SK-N-SH (cell line): ENCODE measurements around the gene IL3.

Experiments
- CTCF ChIP-seq: fragments of 200-600 bp; sonication (generic); IDR thresholded peaks from 2 replicates; pipeline ENCODE4 v1.6.1; 2017; ENCODE audit warnings: antibody characterized with exemption, mild to moderate bottlenecking, moderate library complexity
- EP300 ChIP-seq, 2 experiments: IDR thresholded peaks; 2 replicates each; pipeline versions ENCODE4 v1.4.0 to v1.6.1; 2012; ENCODE audit warnings: borderline replicate concordance in 1 of 2, low read depth in 1 of 2, low read length in 1 of 2
- GABPA ChIP-seq: IDR thresholded peaks from 2 replicates; pipeline ENCODE4 v1.4.0; 2012; ENCODE audit warnings: low read depth, mild to moderate bottlenecking
- MEF2A ChIP-seq: IDR thresholded peaks from 2 replicates; pipeline ENCODE4 v1.4.0; 2012; ENCODE audit warnings: low read depth, borderline replicate concordance
- NRF1 ChIP-seq: IDR thresholded peaks from 2 replicates; pipeline ENCODE4 v1.6.1; 2012; ENCODE audit warnings: low read depth, mild to moderate bottlenecking, low read length
- REST ChIP-seq: IDR thresholded peaks from 2 replicates; pipeline ENCODE4 v1.6.1; 2012; ENCODE audit warnings: mild to moderate bottlenecking, low read depth, low read length, moderate library complexity
- RFX5 ChIP-seq: IDR thresholded peaks from 2 replicates; pipeline ENCODE4 v1.6.1; 2012; ENCODE audit warnings: mild to moderate bottlenecking, improper control_type of control experiment, low read length
- RXRA ChIP-seq: IDR thresholded peaks from 2 replicates; pipeline ENCODE4 v1.4.0; 2012; ENCODE audit warnings: low read depth, mild to moderate bottlenecking, borderline replicate concordance
- SIN3A ChIP-seq: IDR thresholded peaks from 2 replicates; pipeline ENCODE4 v1.6.1; 2012; ENCODE audit warnings: low read depth, mild to moderate bottlenecking, low read length, moderate library complexity, borderline replicate concordance
- TAF1 ChIP-seq: IDR thresholded peaks from 2 replicates; pipeline ENCODE4 v1.6.1; 2012; ENCODE audit warnings: low read depth, mild to moderate bottlenecking, low read length, moderate library complexity, borderline replicate concordance
- TCF12 ChIP-seq: IDR thresholded peaks from 2 replicates; pipeline ENCODE4 v1.4.0; 2012
- YY1 ChIP-seq: IDR thresholded peaks from 2 replicates; pipeline ENCODE4 v1.4.0; 2012; ENCODE audit warnings: low read depth, mild to moderate bottlenecking

DNA sequence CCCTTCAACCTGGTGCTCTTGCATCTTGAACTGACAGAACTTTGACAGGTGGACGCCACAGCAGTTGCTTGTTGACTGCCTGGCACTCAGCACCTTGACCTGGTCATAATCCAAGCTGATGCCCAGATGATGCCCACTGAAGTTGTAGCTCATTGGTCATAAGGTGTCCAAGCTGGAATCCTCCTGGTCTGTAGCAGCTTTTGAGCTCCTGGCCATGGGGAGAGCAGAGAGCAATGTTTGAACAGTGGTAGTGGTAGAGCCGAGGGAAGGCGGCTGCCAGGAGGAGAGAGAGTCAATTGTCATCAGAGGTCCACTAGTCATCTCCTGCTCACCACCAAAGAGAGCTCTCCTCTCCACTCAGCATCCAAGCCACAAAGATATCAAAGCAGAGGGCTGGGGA, 36.4 kb downstream of the IL3 start:
- TF ChIP-seq CTCF: no peak
- no peak for TF ChIP-seq TAF1
- TF ChIP-seq TCF12: no peak
- no peak for TF ChIP-seq REST
- TF ChIP-seq YY1: no peak
- TF ChIP-seq NRF1: no peak
- TF ChIP-seq GABPA: no peak
- TF ChIP-seq RFX5: no peak
- no peak for TF ChIP-seq MEF2A
- TF ChIP-seq RXRA: no peak
- no peak for TF ChIP-seq SIN3A
- TF ChIP-seq EP300 (IDR thresholded peaks at IDR 0.05; ENCODE audit: borderline replicate concordance in 1 of 2, low read depth in 1 of 2, low read length in 1 of 2): no peak
